LNCaP clone FGC (cell line): Measurements from ENCODE around the gene FBXO11.

ENCODE experiments used
- DNase-seq: peaks from one replicate; pipeline ENCODE4 v3.0.0-alpha.2; 2011; ENCODE audit warnings: low read depth
- H3K4me3 ChIP-seq: 2 replicates; pipeline ENCODE4 v1.5.1; 2011; ENCODE audit warnings: mild to moderate bottlenecking, low read depth, low read length, control low read depth
- TF ChIP-seq, protein P1 (sequence below): IDR thresholded peaks from 2 replicates; pipeline ENCODE4 v1.5.1; 2012; ENCODE audit warnings: mild to moderate bottlenecking; ENCODE audit not compliant: control insufficient read depth, insufficient read depth; ENCODE audit errors: extremely low read depth

Gene FBXO11

DNA sequence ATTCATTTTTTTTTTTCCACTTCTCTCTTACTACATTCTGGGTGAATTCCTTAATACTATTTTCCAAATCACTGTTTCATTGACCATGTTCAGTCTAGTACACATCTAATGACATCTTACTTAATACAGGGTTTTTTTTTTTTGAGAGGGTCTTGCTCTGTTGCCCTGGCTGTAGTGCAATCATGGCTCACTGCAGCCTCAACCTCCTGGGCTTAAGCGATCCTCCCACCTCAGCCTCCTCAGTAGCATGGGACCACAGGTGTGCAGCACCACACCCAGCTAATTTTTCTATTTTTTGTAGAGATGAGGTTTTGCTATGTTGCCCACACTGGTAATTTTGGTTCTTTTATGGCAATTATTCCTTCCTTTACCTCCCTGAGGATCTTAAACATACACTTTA lies 29.4 kb downstream of the FBXO11 start:
- TF ChIP-seq, protein P1, sequence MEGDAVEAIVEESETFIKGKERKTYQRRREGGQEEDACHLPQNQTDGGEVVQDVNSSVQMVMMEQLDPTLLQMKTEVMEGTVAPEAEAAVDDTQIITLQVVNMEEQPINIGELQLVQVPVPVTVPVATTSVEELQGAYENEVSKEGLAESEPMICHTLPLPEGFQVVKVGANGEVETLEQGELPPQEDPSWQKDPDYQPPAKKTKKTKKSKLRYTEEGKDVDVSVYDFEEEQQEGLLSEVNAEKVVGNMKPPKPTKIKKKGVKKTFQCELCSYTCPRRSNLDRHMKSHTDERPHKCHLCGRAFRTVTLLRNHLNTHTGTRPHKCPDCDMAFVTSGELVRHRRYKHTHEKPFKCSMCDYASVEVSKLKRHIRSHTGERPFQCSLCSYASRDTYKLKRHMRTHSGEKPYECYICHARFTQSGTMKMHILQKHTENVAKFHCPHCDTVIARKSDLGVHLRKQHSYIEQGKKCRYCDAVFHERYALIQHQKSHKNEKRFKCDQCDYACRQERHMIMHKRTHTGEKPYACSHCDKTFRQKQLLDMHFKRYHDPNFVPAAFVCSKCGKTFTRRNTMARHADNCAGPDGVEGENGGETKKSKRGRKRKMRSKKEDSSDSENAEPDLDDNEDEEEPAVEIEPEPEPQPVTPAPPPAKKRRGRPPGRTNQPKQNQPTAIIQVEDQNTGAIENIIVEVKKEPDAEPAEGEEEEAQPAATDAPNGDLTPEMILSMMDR, result no peak
- H3K4me3 ChIP-seq, result no peak overlapping the region
- no peak for DNase-seq

DNA sequence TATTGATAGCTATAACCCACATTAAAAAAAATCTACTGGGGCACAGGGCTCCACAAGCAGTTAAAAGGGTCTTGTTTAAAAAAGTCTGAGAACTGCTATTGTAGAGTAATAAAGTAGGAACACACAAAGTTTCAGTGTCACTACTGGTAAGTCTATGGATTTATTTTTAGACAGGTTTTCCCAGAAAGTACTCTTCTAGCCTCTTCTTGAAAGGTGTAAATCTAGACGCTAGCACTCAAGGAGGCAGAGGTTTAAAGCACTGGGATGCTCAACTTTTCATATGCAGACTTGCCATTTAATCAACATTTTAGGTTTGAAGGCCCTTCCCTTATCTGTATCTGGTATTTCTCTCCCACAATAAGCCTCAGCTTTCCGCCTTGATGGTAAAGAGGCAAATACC lies 33.4 kb downstream of the FBXO11 start:
- TF ChIP-seq, protein P1, result no peak
- H3K4me3 ChIP-seq, result no peak overlapping the region
- DNase-seq, result no peak

DNA sequence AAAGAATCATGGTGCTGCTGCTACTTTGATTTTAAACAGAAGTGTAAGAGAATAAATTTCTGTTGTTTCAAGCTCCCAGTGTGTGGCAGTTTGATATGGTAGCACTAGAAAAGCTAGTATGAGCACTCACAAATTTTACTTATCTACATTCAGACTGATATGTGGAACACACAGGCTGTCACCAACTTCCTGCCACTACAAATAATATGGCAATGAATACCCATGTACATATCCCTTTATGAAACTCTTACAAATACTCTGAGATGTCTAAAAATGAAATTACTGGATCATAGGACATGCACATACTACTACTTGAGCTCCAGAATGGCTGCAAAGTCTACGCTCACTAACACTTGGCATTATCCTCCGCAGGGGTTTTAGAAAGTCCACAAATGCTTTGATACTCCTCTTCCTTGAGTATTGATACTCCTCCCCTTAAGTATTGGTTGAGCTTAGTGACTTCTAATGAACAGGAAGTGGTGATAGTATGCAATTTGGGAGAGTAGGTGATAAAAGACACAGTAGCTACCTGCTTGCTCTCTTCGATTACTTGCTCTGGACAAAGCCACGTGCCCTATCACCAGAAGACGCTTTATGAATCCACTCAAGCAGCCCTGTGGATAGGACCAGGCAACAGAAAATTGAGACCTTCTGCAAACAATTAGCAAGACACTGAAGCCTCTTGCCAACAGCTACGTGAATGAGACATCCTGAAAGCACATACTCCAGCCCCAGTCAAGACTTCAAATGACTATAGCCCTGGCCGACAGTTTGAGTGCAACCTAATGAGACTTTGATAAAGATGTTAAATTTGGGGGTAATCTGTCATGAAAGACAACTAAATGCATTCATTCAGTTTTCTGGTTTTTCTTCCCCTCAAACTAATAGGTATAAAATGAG lies 35.4 kb downstream of the FBXO11 start:
- H3K4me3 ChIP-seq, result no peak overlapping the region
- TF ChIP-seq, protein P1, result no peak
- no peak for DNase-seq

DNA sequence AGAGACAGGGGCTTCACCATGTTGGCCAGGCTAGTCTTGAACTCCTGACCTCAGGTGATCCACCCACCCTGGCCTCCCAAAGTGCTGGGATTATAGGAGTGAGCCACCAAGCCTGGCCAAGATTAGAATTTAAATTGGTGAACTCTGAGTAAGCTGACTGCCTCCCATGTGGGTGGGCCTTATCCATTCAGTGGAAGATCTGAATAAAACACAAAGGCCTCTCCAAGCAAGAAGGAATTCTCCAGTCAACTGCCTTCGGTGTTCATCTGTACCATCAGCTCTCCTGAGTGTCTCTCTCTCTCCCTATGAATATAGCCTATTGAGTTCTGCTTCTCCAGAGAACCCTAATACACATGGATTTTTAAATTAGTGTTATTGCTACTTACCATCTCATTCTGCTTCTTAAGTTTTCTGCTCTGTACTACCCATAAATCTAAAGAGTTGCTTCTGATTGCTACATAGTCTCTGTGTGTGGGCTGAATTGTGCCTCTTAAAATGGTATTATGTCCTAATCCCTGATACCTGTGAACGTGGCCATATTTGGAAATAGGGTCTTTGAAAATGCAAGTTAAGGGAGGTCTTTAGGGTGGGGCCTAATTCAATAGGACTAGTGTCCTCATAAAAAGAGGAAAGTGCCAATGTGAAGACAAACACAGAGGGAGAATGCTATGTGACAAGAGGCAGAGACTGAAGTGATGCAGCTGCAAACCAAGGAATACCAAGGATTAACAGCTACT lies 36.3 kb downstream of the FBXO11 start:
- H3K4me3 ChIP-seq, result no peak overlapping the region
- TF ChIP-seq, protein P1, result no peak
- DNase-seq, result no peak

DNA sequence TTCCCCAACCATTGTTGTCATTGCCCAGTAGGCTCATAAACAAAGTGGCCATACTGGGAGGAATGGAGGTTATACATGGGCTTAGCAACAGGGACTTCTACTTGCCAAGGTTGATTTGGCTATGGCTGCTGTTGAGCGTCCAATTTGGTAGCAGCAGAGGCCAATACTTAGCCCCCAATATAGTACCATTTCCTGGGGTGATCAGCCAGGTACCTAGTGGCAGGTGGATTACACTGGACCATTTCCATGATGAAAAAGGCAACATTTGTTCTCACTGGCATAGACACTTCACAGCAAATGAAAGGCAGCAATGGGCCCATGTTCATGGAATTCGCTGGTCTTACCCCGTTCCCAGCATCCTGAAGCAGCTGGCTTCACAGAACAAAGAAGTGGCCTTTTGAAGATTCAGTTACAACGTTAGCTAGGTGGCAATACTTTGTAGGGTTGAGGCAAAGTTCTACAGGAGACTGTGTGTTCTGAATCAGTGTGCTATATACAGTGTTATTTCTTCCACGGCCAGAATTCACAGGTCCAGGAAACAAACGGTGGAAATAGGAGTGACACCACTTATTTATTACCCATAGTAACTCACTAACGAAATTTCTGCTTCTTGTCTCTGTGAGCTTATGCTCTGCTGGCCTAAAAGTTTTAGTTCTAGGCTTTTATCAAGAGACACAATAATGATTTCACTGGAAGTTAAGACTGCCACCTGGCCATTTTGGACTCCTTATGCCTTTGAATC lies 37.5 kb downstream of the FBXO11 start:
- no peak overlapping the region for H3K4me3 ChIP-seq
- no peak for DNase-seq
- TF ChIP-seq, protein P1, result no peak

DNA sequence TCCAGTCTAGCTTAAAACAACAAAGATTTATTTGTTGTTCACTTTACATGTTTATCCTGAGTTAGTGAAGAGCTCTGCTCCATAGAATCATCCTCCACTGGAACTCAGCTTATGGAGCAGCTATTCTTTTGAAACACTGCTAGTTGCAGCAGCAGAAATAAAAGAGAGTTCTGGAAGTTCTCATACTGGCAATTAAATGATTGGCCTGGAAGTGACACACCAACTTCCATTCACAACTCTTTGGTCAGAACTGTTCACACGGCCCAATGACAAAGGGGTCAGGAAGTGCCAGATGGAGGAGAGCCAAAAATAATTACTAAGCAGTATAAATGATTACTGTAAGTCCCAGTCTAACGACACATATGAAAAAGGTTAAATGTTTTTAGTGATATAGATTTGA lies 39.1 kb downstream of the FBXO11 start:
- peak; percentile 22 for DNase-seq
- TF ChIP-seq, protein P1, result no peak
- no peak overlapping the region for H3K4me3 ChIP-seq
